Vagina (tissue), 2 donors: ENCODE data around the gene TOPBP1. TPM values are rescaled to one million over a fixed set of nuclear protein-coding genes. Genes with fewer than 3 reads are reported as not detected.

Source experiments
- DNase-seq, 2 donors: peaks; one replicate each; pipeline ENCODE4 v3.0.0-alpha.2; 2017; ENCODE audit errors: extremely low spot score in 2 of 2
- H3K27ac ChIP-seq: fragments of 200-600 bp; sonication (generic); one replicate; pipeline ENCODE4 v1.5.1; 2019
- H3K27me3 ChIP-seq: fragments of 200-600 bp; sonication (generic); one replicate; pipeline ENCODE4 v1.5.1; 2019
- H3K36me3 ChIP-seq, 2 donors: fragments of 200-600 bp; sonication (generic); one replicate each; pipeline ENCODE4 v1.5.1; 2017 to 2019
- H3K4me1 ChIP-seq: fragments of 200-600 bp; sonication (generic); one replicate; pipeline ENCODE4 v1.5.1; 2019
- H3K4me3 ChIP-seq, 2 donors: fragments of 200-600 bp; sonication (generic); 1 replicate in 1 of 2; 2 replicates in 1 of 2; pipeline ENCODE4 v1.5.1; 2016 to 2019
- H3K9me3 ChIP-seq: fragments of 200-600 bp; sonication (generic); one replicate; pipeline ENCODE4 v1.5.1; 2019
- CTCF ChIP-seq, 3 experiments: fragments of 450-650 bp in 2 of 3; fragments of 200-600 bp in 1 of 3; sonication (generic) in 1 of 3; IDR thresholded peaks; one replicate each; pipeline ENCODE4 v1.5.1; 2017 to 2019; ENCODE audit warnings: antibody characterized with exemption in 3 of 3, mild to moderate bottlenecking in 2 of 3, moderate library complexity in 2 of 3
- POLR2A ChIP-seq, 2 donors: fragments of 450-650 bp; IDR thresholded peaks; one replicate each; pipeline ENCODE4 v1.6.1; 2017; ENCODE audit warnings: antibody characterized with exemption in 2 of 2, mild to moderate bottlenecking in 2 of 2, moderate library complexity in 2 of 2
- POLR2AphosphoS5 ChIP-seq, 2 donors: sonication (generic); formaldehyde crosslinking; IDR thresholded peaks; one replicate each; pipeline ENCODE4 v1.9.0; 2017; ENCODE audit warnings: antibody characterized with exemption in 2 of 2, mild to moderate bottlenecking in 2 of 2, low read depth in 1 of 2; ENCODE audit not compliant: insufficient read depth in 1 of 2
- intact Hi-C: fragments of 100-400 bp; cut with DNase I; formaldehyde crosslinking; loops from one replicate; pipeline ENCODE4 v1.15.1; 2023
- total RNA-seq: library from RNA; depleted of rRNA; stranded (reverse); fragments of >200 nt; gene quantifications from one replicate; pipeline ENCODE4 v1.2.3, GENCODE V29; 2016

The TOPBP1 gene
- total RNA-seq, 1 donor from 2014 or later: 28.2 TPM

GRCh38 chr3:133591271-133591742 lies 70.4 kb downstream of the TOPBP1 start:
- peaks cover 0 to 37% of the 10 kb centered on the region in 2 donors for H3K36me3 ChIP-seq
- H3K27me3 ChIP-seq: no peaks in the 10 kb centered on the region
- DNase-seq: no peak
- H3K4me3 ChIP-seq: no peak overlapping the region
- H3K27ac ChIP-seq: no peak overlapping the region
- no peaks in the 10 kb centered on the region for H3K9me3 ChIP-seq
- TF ChIP-seq POLR2AphosphoS5 (IDR thresholded peaks at IDR 0.05; ENCODE audit: insufficient read depth in 1 of 2, low read depth in 1 of 2): no peak
- TF ChIP-seq CTCF (IDR thresholded peaks at IDR 0.05): no peak
- no peak for TF ChIP-seq POLR2A (IDR thresholded peaks at IDR 0.05)
- no peaks in the 10 kb centered on the region for H3K4me1 ChIP-seq
- intact Hi-C loops: no loop called here

GRCh38 chr3:133589503-133589902 lies 72.2 kb downstream of the TOPBP1 start:
- no peak overlapping the region for H3K27ac ChIP-seq
- no peaks in the 10 kb centered on the region for H3K9me3 ChIP-seq
- H3K27me3 ChIP-seq: no peaks in the 10 kb centered on the region
- intact Hi-C loops: no loop called here
- H3K4me1 ChIP-seq: no peaks in the 10 kb centered on the region
- peaks cover 0 to 55% of the 10 kb centered on the region in 2 donors for H3K36me3 ChIP-seq
- TF ChIP-seq CTCF (IDR thresholded peaks at IDR 0.05): no peak
- TF ChIP-seq POLR2A (IDR thresholded peaks at IDR 0.05): no peak
- TF ChIP-seq POLR2AphosphoS5 (IDR thresholded peaks at IDR 0.05; ENCODE audit: insufficient read depth in 1 of 2, low read depth in 1 of 2): no peak
- no peak for DNase-seq
- no peak overlapping the region for H3K4me3 ChIP-seq

GRCh38 chr3:133588784-133589465 lies 72.8 kb downstream of the TOPBP1 start:
- DNase-seq: no peak
- Histone ChIP-seq H3K27me3 (no peaks in the 10 kb centered on the region), H3K9me3 (no peaks in the 10 kb centered on the region), H3K36me3 (peaks cover 0 to 61% of the 10 kb centered on the region in 2 donors), H3K4me1 (peaks cover under 1% of the 10 kb centered on the region), H3K27ac (no peak overlapping the region), H3K4me3 (no peak overlapping the region)
- TF ChIP-seq POLR2AphosphoS5 (IDR thresholded peaks at IDR 0.05; ENCODE audit: insufficient read depth in 1 of 2, low read depth in 1 of 2) (no peak), CTCF (IDR thresholded peaks at IDR 0.05) (no peak), POLR2A (IDR thresholded peaks at IDR 0.05) (no peak)
- intact Hi-C loops: no loop called here

GRCh38 chr3:133588035-133588434 lies 73.7 kb downstream of the TOPBP1 start:
- no peak for DNase-seq

More at GRCh38 chr3:133588035-133588434, 73.7 kb downstream of the TOPBP1 start:
- no peaks in the 10 kb centered on the region for H3K27me3 ChIP-seq
- H3K4me1 ChIP-seq: peaks cover 9% of the 10 kb centered on the region
- H3K9me3 ChIP-seq: no peaks in the 10 kb centered on the region
- TF ChIP-seq CTCF (IDR thresholded peaks at IDR 0.05): no peak
- TF ChIP-seq POLR2A (IDR thresholded peaks at IDR 0.05): no peak
- TF ChIP-seq POLR2AphosphoS5 (IDR thresholded peaks at IDR 0.05; ENCODE audit: insufficient read depth in 1 of 2, low read depth in 1 of 2): no peak
- no peak overlapping the region for H3K27ac ChIP-seq
- intact Hi-C loops: no loop called here
- no peak overlapping the region for H3K4me3 ChIP-seq
- H3K36me3 ChIP-seq: peaks cover 0 to 70% of the 10 kb centered on the region in 2 donors
